ENCODE measurements around the gene LRRC8D.

The LRRC8D gene

GRCh38 chr1:89836252-89837035 is 15.6 kb downstream of the LRRC8D start:
- Mint-ChIP-seq H3K9me3 (ENCODE audit: low read depth) (no peaks in the 10 kb centered on the region), H3K27ac (no peak overlapping the region), H3K36me3 (peaks cover 8% of the 10 kb centered on the region), H3K4me1 (ENCODE audit: low read depth) (peaks cover 17% of the 10 kb centered on the region), H3K4me3 (no peak overlapping the region), H3K27me3 (no peaks in the 10 kb centered on the region)

DNA sequence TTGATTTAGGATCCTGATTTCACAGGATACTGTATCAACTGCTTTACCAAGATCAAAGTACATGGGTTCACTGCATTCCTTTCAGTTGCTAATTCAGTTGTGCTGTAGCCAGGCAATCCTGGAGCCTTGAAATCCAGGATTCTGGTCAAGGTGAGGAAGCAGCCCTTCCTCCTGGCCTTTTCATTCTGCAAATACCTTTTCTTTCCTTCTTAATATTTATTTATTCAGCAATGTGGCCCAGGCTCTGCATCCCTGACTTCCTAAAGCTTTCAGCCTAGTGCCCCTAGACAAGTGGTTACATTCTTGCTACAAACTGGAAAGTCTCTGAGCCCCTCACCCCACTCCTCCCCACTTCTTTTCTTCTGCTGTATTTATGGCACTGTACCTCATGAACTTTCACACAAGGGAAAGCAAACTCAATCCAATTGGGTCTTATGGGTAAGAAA is 16.2 kb downstream of the LRRC8D start:
- H3K36me3 Mint-ChIP-seq: peaks cover 8% of the 10 kb centered on the region
- no peaks in the 10 kb centered on the region for H3K27me3 Mint-ChIP-seq
- H3K27ac Mint-ChIP-seq: no peak overlapping the region
- no peaks in the 10 kb centered on the region for H3K9me3 Mint-ChIP-seq (ENCODE audit: low read depth)
- peaks cover 17% of the 10 kb centered on the region for H3K4me1 Mint-ChIP-seq (ENCODE audit: low read depth)
- H3K4me3 Mint-ChIP-seq: no peak overlapping the region

DNA sequence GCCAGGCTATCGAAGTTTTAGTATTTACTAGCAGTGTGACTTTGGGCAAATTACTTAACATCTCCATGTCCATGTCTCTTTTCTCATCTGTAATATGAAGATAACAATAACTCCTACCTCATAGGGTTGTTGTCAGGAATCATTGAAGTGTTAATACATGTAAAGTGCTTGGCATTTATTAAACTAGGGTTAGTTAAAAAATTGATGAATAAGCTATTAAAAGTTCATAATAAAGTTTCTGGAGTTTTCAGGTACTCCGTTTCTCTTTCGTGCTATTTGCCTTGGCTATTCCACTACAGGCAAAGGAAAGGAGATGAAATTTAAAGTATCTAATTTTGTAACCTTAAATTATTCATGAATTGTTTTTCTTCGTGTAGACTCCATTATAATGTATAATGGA is 16.7 kb downstream of the LRRC8D start:
- no peaks in the 10 kb centered on the region for H3K27me3 Mint-ChIP-seq
- H3K9me3 Mint-ChIP-seq (ENCODE audit: low read depth): no peaks in the 10 kb centered on the region
- H3K27ac Mint-ChIP-seq: no peak overlapping the region
- H3K36me3 Mint-ChIP-seq: peaks cover 8% of the 10 kb centered on the region
- peaks cover 21% of the 10 kb centered on the region for H3K4me1 Mint-ChIP-seq (ENCODE audit: low read depth)
- H3K4me3 Mint-ChIP-seq: no peak overlapping the region

- H3K4me1 Mint-ChIP-seq (ENCODE audit: low read depth): peaks cover 26% of the 10 kb centered on the region
- no peaks in the 10 kb centered on the region for H3K27me3 Mint-ChIP-seq
- peaks cover 8% of the 10 kb centered on the region for H3K36me3 Mint-ChIP-seq
- H3K9me3 Mint-ChIP-seq (ENCODE audit: low read depth): no peaks in the 10 kb centered on the region
- no peak overlapping the region for H3K27ac Mint-ChIP-seq
- no peak overlapping the region for H3K4me3 Mint-ChIP-seq
Measured at GRCh38 chr1:89839516-89839915, 18.7 kb downstream of the LRRC8D start.

GRCh38 chr1:89841507-89841906 is 20.7 kb downstream of the LRRC8D start:
- no peaks in the 10 kb centered on the region for H3K9me3 Mint-ChIP-seq (ENCODE audit: low read depth)
- H3K4me1 Mint-ChIP-seq (ENCODE audit: low read depth): peaks cover 36% of the 10 kb centered on the region
- H3K27ac Mint-ChIP-seq: peak overlapping the region; percentile 12
- no peaks in the 10 kb centered on the region for H3K27me3 Mint-ChIP-seq
- no peak overlapping the region for H3K4me3 Mint-ChIP-seq
- peaks cover 14% of the 10 kb centered on the region for H3K36me3 Mint-ChIP-seq

DNA sequence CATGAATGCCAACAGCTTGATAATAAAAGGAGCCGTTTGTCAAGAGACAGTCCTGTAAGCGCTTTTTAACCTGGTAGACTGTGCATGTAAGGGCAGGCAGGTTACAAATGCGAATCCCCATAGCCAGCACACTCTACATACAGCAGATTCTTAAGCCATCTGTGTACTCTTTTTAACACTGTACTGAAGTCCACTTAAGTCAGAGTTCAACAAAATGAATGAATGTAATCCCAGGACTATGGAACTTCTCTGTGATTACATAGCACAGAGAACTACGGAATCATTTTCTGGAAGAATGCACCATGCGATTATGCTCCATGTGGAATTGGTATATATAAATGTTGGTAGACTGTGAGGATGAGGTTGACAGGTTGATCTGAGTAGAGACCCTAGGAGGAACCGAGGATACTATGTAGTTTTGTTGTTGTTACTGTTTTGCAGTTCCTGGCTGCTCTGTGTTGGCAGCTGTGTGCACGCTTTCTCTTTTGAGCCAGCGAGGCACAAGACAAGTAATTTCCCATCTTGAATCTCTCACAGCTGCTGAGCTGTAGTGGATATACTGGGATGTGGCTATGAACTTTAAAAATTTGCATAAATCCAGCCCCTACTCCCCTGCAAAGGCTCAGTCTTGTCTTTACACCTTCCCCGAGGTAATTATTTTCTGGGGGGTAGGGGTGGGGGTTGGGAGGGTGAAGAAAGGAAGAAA is 21.9 kb downstream of the LRRC8D start:
- H3K27ac Mint-ChIP-seq: peak overlapping the region; percentile 95

DNA sequence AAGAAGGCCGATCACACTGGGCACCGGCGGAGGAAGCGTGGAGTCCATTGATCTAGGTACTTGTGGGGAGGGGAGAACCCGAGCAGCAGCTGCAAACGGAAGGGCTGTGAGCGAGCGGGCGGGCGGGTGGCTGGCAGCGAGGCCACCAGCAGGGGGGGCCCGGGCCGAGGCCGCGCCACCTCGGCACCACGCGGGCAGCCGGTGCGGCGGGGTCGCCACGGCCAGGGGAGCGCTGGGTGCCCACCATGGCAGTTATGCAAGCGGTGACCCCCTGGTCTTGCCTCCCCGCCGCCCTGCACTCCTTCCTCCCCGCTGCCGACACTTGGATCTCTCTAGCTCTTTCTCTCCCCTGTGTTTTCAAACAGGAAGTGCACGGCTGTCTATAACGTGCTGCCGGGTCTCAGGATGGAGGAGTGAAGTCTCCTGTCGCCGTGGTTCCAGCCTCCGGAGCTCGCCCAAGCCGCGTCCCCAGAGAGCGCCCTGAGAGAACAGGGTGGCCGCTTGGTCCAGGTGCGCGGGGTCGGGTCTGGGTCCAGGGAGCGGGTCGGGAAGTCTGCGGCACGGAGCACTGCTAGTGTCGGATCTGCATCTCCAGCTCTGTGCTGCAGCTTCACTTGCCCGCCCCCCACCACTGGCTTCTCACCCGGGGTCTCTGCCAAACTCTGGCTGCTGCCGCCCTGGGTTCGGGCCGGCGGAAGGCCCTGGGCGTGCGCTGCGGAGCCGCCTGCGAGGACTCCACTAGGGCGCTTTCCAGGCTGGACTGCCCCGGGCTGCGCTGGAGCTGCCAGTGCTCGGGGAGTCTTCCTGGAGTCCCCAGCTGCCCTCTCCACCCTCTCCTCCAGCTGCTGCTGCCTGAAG is 22.7 kb downstream of the LRRC8D start:
- Mint-ChIP-seq H3K27me3 (no peaks in the 10 kb centered on the region), H3K9me3 (ENCODE audit: low read depth) (no peaks in the 10 kb centered on the region), H3K36me3 (peaks cover 11% of the 10 kb centered on the region), H3K4me3 (peak overlapping the region; percentile 92), H3K4me1 (ENCODE audit: low read depth) (peaks cover 54% of the 10 kb centered on the region), H3K27ac (peak overlapping the region; percentile 98)

More for the DNA sequence above, 21.9 kb downstream of the LRRC8D start:
- peak overlapping the region; percentile 92 for H3K4me3 Mint-ChIP-seq
- H3K9me3 Mint-ChIP-seq (ENCODE audit: low read depth): no peaks in the 10 kb centered on the region
- H3K4me1 Mint-ChIP-seq (ENCODE audit: low read depth): peaks cover 46% of the 10 kb centered on the region
- H3K36me3 Mint-ChIP-seq: peaks cover 12% of the 10 kb centered on the region
- no peaks in the 10 kb centered on the region for H3K27me3 Mint-ChIP-seq

GRCh38 chr1:89844241-89844807 is 23.5 kb downstream of the LRRC8D start:
- Mint-ChIP-seq H3K4me1 (ENCODE audit: low read depth) (peaks cover 61% of the 10 kb centered on the region), H3K27me3 (no peaks in the 10 kb centered on the region), H3K36me3 (peaks cover 14% of the 10 kb centered on the region), H3K9me3 (ENCODE audit: low read depth) (no peaks in the 10 kb centered on the region), H3K4me3 (peak overlapping the region; percentile 92), H3K27ac (peak overlapping the region; percentile 98)

DNA sequence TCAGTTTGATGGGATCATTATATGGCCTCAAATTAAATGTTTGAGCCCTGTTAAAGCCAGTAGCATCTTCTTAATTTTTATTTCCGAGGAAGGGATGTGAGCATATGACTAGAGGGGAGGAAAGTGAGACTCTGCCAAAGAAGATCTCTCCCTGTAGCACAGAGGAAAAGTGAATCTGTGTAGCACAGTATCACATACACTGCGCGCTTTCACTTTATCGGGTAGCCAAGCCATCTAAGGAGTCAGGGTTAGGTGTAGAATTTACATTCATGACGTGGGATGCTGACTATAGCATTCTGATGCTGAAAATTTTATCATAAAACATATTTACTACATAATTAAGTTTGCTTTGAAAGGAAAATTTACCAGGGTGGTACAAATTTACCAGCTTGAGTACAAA is 24.0 kb downstream of the LRRC8D start:
- Mint-ChIP-seq H3K4me1 (ENCODE audit: low read depth) (peaks cover 66% of the 10 kb centered on the region), H3K9me3 (ENCODE audit: low read depth) (no peaks in the 10 kb centered on the region), H3K27ac (peak overlapping the region; percentile 98)

DNA sequence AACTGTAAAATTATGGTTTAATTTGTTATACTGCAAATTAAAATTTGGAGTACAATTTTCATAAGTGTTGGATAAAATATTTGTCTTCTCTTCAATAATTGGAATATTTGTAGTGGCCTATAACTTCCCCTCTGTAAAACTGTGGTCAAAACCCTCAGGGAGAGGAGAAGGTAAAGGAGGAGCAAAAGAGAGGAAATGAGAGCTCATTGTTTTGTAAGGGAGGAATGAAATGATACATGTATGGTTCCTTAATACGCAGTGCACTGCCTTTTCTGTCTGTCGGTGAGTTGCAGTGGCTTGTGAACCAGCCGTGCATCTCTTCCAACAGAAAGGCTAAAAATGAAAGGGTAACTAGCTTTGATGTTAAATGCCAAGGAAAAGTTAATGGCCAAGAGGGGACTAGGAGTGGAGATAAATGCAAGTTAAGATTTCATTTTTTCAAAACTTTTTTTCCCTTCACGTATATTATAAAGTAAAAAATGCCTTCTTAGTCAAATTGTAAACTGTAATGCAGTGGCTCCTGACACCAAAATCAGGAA is 26.4 kb downstream of the LRRC8D start:
- Mint-ChIP-seq H3K27me3 (no peaks in the 10 kb centered on the region), H3K4me1 (ENCODE audit: low read depth) (peaks cover 70% of the 10 kb centered on the region), H3K9me3 (ENCODE audit: low read depth) (no peaks in the 10 kb centered on the region), H3K27ac (no peak overlapping the region), H3K4me3 (peak overlapping the region; percentile 92), H3K36me3 (peaks cover 20% of the 10 kb centered on the region)

More for the DNA sequence above, 24.0 kb downstream of the LRRC8D start:
- Mint-ChIP-seq H3K27me3 (no peaks in the 10 kb centered on the region), H3K36me3 (peaks cover 17% of the 10 kb centered on the region), H3K4me3 (peak overlapping the region; percentile 92)

DNA sequence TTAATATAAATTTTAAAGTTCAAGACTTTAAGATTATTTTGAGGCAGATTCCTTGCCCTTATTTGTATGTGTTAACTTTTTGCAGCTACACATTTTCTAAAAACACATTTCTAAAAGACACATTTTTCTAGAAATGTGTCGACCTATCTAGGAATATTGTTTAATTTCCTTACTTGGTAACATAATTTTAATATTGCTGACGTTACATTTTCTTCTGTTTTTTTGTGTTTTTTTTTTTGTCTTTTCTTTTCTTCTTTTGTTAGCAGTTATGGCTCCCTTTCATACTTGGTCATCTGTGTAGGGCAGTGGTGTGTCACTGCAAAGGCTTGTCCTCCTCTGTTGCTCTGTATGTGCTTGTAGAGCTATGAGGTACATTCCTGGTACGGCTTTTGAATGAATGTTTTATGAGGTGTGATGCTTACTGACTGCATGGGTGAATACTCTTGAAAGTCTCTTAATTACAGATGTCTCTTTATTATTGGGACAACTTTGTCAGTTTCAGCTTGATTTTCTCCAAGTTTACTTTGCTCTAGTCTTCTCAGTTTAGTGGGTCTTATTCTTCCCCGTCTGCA is 30.1 kb downstream of the LRRC8D start:
- H3K36me3 Mint-ChIP-seq: peaks cover 17% of the 10 kb centered on the region
- H3K9me3 Mint-ChIP-seq (ENCODE audit: low read depth): no peaks in the 10 kb centered on the region
- peaks cover 47% of the 10 kb centered on the region for H3K4me1 Mint-ChIP-seq (ENCODE audit: low read depth)
- H3K4me3 Mint-ChIP-seq: no peak overlapping the region
- H3K27me3 Mint-ChIP-seq: no peaks in the 10 kb centered on the region
- peak overlapping the region; percentile 82 for H3K27ac Mint-ChIP-seq

DNA sequence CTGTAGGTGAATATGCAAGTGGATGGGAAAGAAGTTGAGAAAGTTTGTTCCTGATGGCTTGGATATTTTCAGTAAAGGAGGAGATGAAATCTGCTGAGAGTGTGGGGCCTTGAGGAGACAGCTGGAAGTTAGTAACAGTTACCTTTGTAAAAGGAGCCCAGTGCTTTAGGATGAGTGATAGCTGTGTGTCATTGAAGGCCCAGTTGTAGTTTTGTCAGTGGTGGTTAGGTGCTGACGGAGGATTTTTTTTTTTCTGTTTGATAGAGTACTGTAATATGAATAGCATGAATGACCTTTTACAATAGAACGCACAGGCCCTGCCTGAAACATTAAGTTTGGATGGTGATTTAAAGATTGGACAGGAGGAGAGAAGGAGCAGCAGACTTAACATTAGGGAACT is 33.3 kb downstream of the LRRC8D start:
- peaks cover 26% of the 10 kb centered on the region for H3K4me1 Mint-ChIP-seq (ENCODE audit: low read depth)
- no peak overlapping the region for H3K4me3 Mint-ChIP-seq
- H3K27me3 Mint-ChIP-seq: no peaks in the 10 kb centered on the region

DNA sequence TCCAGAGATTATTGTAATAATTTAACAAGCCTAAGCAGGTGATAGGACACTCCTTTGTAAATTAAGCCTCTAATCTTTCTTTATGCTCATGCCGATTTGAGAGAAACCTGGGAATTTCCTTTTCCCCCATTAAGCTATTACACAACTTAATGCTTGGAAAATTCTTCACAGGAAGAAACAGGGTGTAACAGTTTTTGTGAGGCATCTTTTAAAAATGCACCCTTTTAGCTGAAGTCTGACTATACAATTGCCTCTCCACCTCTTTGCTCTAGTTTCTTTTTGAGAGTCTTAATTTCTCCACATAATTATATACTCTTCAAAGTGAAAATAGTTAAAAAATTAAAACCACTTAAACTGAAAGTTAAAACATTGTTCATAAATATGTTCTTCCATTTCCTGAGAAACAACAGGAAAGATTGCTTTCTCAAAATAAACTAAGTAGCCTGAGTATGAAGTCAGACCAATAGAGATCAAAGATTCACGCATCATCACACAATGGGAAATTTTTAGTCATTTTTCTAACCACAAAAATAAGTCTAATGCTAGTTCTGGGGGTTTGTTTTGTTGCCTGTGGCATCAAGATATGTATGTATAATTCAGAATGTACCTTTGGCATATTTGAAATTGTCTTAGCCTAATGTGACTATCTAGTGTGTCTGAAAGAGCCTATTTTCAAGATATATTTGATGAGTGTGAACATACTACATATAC is 34.7 kb downstream of the LRRC8D start:
- Mint-ChIP-seq H3K27me3 (no peaks in the 10 kb centered on the region), H3K9me3 (ENCODE audit: low read depth) (no peaks in the 10 kb centered on the region), H3K27ac (no peak overlapping the region), H3K4me3 (no peak overlapping the region), H3K4me1 (ENCODE audit: low read depth) (peaks cover 20% of the 10 kb centered on the region), H3K36me3 (peaks cover 9% of the 10 kb centered on the region)

More for the DNA sequence above, 33.3 kb downstream of the LRRC8D start:
- H3K27ac Mint-ChIP-seq: no peak overlapping the region
- peaks cover 9% of the 10 kb centered on the region for H3K36me3 Mint-ChIP-seq
- no peaks in the 10 kb centered on the region for H3K9me3 Mint-ChIP-seq (ENCODE audit: low read depth)
